ENCODE results near the gene NUS1. TPM values are rescaled to one million over a fixed set of nuclear protein-coding genes. Genes with fewer than 3 reads are reported as not detected.
"Not testable (repeated sequence)": the region's sequence is repeated elsewhere in the genome, so short reads cannot be mapped to it uniquely, and the experiment has no call there.

Gene NUS1
- total RNA-seq, 1 experiment from 2014 or later, result 54.7 TPM

DNA sequence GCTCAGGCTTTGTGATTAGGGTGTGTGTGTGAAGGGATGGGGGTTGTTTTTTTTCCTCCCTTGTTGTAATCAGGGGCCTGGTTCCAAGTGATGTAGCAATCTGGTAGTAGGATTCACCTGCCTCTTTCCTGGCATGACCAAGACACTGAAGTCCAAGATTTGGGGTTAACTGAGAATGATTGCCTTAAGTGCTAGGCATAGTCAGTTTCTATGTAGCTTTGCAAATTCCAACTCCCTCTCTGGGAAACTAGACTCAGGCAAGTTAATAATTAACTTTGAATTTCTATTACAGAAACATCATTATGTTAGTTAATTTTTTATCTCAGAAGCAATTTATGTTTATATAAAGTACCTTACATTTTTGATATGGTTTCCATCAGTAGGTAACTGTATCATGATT is 43.6 kb downstream of the NUS1 start:
- Mint-ChIP-seq H3K9me3 (ENCODE audit: unreplicated experiment) (peaks cover 15% of the 10 kb centered on the region), H3K4me3 (ENCODE audit: unreplicated experiment) (no peak overlapping the region), H3K27ac (ENCODE audit: low read depth, unreplicated experiment) (no peak overlapping the region), H3K36me3 (ENCODE audit: insufficient read depth, unreplicated experiment) (no peaks in the 10 kb centered on the region), H3K27me3 (ENCODE audit: insufficient read depth, unreplicated experiment) (no peaks in the 10 kb centered on the region), H3K4me1 (ENCODE audit: insufficient read depth, unreplicated experiment) (no peaks in the 10 kb centered on the region)
- ChIA-PET CTCF (interaction anchor here (0.7 to 0.8 kb wide), 3 partner anchors 74 to 505 kb away, joined by 3 read pairs; no protein-coding TSS in a partner anchor), POLR2A (no interaction called here)
- TF ChIP-seq, protein P1, sequence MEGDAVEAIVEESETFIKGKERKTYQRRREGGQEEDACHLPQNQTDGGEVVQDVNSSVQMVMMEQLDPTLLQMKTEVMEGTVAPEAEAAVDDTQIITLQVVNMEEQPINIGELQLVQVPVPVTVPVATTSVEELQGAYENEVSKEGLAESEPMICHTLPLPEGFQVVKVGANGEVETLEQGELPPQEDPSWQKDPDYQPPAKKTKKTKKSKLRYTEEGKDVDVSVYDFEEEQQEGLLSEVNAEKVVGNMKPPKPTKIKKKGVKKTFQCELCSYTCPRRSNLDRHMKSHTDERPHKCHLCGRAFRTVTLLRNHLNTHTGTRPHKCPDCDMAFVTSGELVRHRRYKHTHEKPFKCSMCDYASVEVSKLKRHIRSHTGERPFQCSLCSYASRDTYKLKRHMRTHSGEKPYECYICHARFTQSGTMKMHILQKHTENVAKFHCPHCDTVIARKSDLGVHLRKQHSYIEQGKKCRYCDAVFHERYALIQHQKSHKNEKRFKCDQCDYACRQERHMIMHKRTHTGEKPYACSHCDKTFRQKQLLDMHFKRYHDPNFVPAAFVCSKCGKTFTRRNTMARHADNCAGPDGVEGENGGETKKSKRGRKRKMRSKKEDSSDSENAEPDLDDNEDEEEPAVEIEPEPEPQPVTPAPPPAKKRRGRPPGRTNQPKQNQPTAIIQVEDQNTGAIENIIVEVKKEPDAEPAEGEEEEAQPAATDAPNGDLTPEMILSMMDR (IDR thresholded peaks at IDR 0.05; ENCODE audit: unreplicated experiment), result no peak
- no TSS peak for BruUV-seq (replicated peaks)
- DNase-seq (ENCODE audit: unreplicated experiment), result no peak
- intact Hi-C loops (cut with micrococcal nuclease), result no loop called here

DNA sequence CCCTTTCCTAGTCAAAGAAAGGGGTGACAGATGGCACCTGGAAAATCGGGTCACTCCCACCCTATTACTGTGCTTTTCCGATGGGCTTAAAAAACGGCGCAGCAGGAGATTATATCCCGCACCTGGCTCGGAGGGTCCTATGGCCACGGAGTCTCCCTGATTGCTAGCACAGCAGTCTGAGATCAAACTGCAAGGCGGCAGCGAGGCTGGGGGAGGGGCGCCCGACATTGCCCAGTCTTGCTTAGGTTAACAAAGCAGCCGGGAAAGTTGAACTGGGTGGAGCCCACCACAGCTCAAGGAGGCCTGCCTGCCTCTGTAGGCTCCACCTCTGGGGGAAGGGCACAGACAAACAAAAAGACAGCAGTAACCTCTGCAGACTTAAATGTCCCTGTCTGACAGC is 46.3 kb downstream of the NUS1 start:
- CTCF ChIA-PET; BruUV-seq (replicated peaks); POLR2A ChIA-PET: not testable (repeated sequence)

DNA sequence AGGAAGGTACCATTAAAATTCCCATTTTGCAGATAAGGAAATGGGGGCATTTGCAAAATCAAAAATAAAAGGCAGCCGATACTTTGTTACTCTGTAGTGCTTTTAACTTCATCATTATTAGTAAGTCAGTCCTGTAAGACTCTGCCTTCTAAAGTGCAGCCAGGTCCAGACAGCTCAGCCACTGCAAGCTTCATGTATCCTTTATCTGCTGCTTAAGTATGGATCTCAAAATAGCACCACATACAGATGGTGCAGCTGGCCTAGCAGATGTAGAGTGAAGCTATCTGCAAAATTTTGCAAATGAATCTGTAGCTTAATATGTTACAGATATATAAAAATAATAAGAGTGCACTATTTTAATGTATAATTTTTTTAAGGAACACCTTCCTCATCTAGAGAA is 53.4 kb downstream of the NUS1 start:
- TF ChIP-seq, protein P1 (IDR thresholded peaks at IDR 0.05; ENCODE audit: unreplicated experiment), result no peak
- Mint-ChIP-seq H3K36me3 (ENCODE audit: insufficient read depth, unreplicated experiment) (no peaks in the 10 kb centered on the region), H3K4me1 (ENCODE audit: insufficient read depth, unreplicated experiment) (peaks cover 6% of the 10 kb centered on the region), H3K27me3 (ENCODE audit: insufficient read depth, unreplicated experiment) (peaks cover 13% of the 10 kb centered on the region), H3K27ac (ENCODE audit: low read depth, unreplicated experiment) (no peak overlapping the region), H3K4me3 (ENCODE audit: unreplicated experiment) (no peak overlapping the region), H3K9me3 (ENCODE audit: unreplicated experiment) (no peaks in the 10 kb centered on the region)
- no peak for DNase-seq (ENCODE audit: unreplicated experiment)
- ChIA-PET POLR2A (interaction anchor here (1.1 kb wide), 1 partner anchor 14 kb away, joined by 3 read pairs; no protein-coding TSS in a partner anchor), CTCF (interaction anchor here (0.5 kb wide), 1 partner anchor 39 kb away, joined by 3 read pairs; no protein-coding TSS in a partner anchor)
- intact Hi-C loops (cut with micrococcal nuclease), result no loop called here
- BruUV-seq (replicated peaks), result no TSS peak

More for the DNA sequence above, 46.3 kb downstream of the NUS1 start:
- intact Hi-C loops (cut with micrococcal nuclease); H3K36me3 Mint-ChIP-seq (ENCODE audit: insufficient read depth, unreplicated experiment); H3K27ac Mint-ChIP-seq (ENCODE audit: low read depth, unreplicated experiment); H3K4me3 Mint-ChIP-seq (ENCODE audit: unreplicated experiment); H3K27me3 Mint-ChIP-seq (ENCODE audit: insufficient read depth, unreplicated experiment); H3K4me1 Mint-ChIP-seq (ENCODE audit: insufficient read depth, unreplicated experiment); DNase-seq (ENCODE audit: unreplicated experiment): not testable (repeated sequence)
- H3K9me3 Mint-ChIP-seq (ENCODE audit: unreplicated experiment), result peaks cover 15% of the 10 kb centered on the region

DNA sequence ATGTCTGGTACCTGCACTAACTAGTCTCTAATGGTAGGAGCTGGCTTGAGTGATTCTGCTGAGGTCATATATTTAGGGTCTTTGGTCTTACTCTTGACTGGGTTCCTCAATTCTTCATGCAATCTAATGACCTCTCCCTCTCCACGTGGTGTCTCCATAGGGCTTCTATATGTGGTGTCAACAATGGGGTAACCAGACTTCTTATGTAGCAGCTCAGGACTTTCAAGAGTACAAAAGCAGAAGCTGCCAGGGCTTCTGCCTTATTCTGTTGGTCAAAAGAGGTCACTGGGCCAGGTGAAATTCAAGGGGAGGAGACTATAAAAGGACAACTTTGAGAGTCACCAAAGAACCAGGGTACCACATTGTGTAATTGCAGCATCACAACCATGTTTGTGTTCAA is 54.3 kb downstream of the NUS1 start:
- no TSS peak for BruUV-seq (replicated peaks)
- TF ChIP-seq, protein P1 (IDR thresholded peaks at IDR 0.05; ENCODE audit: unreplicated experiment), result no peak
- H3K4me1 Mint-ChIP-seq (ENCODE audit: insufficient read depth, unreplicated experiment), result peaks cover 6% of the 10 kb centered on the region
- peaks cover 13% of the 10 kb centered on the region for H3K27me3 Mint-ChIP-seq (ENCODE audit: insufficient read depth, unreplicated experiment)
- ChIA-PET CTCF (no interaction called here), POLR2A (no interaction called here)
- intact Hi-C loops (cut with micrococcal nuclease), result no loop called here
- H3K36me3 Mint-ChIP-seq (ENCODE audit: insufficient read depth, unreplicated experiment), result no peaks in the 10 kb centered on the region
- H3K9me3 Mint-ChIP-seq (ENCODE audit: unreplicated experiment), result no peaks in the 10 kb centered on the region
- no peak overlapping the region for H3K4me3 Mint-ChIP-seq (ENCODE audit: unreplicated experiment)
- no peak overlapping the region for H3K27ac Mint-ChIP-seq (ENCODE audit: low read depth, unreplicated experiment)
- no peak for DNase-seq (ENCODE audit: unreplicated experiment)

DNA sequence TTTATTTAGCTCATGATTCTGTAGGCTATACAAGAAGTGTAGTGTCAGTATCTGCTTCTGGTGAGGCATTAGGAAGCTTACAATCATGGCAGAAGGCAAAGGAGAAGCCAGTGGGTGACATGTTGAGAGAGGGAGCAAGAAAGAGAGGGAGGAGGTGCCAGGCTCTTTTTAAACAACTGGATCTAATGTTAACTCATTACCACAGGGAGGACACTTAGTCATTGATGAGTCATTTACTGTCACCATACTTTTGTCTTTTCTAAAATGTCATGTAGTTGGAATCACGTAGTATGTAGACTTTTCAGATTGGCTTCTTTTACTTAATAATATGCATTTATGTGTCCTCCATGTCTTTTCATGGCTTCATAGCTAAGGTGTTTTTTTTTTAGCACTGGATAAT is 58.1 kb downstream of the NUS1 start:
- no TSS peak for BruUV-seq (replicated peaks)
- Mint-ChIP-seq H3K9me3 (ENCODE audit: unreplicated experiment) (no peaks in the 10 kb centered on the region), H3K36me3 (ENCODE audit: insufficient read depth, unreplicated experiment) (no peaks in the 10 kb centered on the region), H3K27me3 (ENCODE audit: insufficient read depth, unreplicated experiment) (peaks cover 13% of the 10 kb centered on the region), H3K4me3 (ENCODE audit: unreplicated experiment) (no peak overlapping the region), H3K4me1 (ENCODE audit: insufficient read depth, unreplicated experiment) (peaks cover 6% of the 10 kb centered on the region), H3K27ac (ENCODE audit: low read depth, unreplicated experiment) (no peak overlapping the region)
- POLR2A ChIA-PET, result no interaction called here
- TF ChIP-seq, protein P1 (IDR thresholded peaks at IDR 0.05; ENCODE audit: unreplicated experiment), result no peak
- intact Hi-C loops (cut with micrococcal nuclease), result no loop called here
- peak; percentile 8 for DNase-seq (ENCODE audit: unreplicated experiment)
- CTCF ChIA-PET, result no interaction called here
